Fibroblast of gingiva (primary cell): ENCODE measurements around the gene KLHL25.
A peak's percentile ranks its signal among the peaks of the same experiment; 100 is the strongest.

ENCODE experiments used
- DNase-seq: peaks from one replicate; pipeline ENCODE4 v3.0.0-alpha.2; 2011; ENCODE audit warnings: low read depth

Gene KLHL25

DNA sequence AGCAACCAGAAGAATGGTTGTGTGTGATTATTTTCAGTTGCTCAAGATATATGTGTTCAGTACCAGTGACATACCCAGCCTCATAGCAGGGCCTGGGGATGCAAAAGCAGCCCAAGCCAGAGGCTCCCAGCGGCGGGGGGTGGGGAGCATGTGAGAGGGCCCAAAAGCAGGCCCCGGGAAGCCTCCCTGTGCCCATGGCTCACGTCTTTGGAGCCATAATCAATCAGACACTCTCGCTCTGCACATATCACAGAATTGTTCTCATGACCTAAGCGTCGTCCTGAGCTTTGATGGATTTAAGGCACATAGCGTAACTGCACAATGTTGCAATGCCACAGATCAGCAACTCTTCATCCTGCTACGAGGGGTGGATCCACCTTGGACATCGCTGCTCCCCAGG lies 20.8 kb downstream of the KLHL25 start:
- no peak for DNase-seq

DNA sequence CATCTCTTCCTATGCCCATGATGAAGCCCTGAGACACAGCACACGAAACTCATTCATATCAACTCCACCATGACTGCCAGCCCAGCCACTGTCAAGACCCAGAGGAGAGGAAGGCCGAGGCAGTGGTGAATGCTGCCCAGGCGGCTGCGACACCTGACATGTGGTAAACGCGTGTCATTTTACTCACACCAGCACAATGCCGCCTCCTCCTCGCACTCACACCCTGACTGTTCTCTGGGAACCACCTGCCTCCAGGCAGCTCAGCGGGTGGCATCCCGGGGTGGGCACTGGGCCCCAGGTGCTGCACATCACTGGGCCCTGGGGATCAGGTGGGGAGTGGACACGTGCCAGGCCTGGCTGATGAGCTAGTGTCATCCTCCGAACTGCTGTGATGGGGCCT lies 21.5 kb downstream of the KLHL25 start:
- no peak for DNase-seq

DNA sequence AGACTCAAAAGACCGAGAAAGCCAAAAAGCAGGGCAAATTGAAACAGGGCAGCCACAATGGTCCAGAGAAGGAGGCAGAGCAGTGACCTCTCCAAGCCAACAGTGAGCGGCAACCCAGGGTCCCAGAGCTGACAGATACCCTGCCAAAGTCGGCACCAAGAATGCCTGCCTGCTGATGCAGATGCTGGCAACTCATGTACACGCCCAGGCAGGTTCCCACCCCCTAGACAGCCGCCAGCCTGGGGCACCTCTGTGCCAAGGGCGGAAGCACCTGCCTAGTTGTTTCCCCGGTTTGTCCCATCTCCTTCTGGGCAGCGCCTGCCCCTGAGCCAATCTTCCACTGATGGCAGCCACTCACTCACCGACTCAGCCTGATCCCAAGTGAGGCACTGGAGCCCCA lies 22.1 kb downstream of the KLHL25 start:
- DNase-seq, result no peak

DNA sequence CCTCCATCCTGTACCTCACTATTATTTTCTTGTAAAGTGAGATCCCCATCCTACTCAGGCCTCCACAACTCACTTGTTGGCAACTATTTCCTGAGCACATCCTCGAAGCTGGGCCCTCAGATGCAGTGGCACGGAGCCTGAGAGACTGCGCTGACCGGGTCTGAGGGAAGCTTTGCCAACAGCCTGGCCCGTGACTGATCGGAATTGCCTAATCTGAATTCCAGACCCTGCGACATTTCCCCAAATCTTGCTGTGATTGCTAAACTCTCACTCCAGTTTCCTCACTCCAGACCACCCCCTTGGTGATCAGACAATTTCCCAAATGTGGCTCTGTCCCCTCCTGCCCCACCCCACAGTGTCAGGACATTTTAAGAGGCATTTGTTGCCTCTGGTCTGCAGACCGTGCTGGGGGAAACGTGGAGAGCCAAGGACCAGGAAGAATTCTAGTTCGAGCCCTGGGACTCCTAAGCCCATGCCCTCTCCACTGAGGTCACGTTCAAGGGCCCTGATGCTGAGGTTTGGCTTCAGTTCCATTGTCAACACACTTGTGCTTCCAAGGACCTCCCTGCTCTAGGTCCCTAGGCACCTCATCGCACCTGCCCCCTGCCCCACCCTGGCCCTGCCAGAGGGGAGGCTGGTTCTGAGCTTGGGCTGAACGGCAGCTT lies 22.8 kb downstream of the KLHL25 start:
- peak; percentile 93 for DNase-seq

DNA sequence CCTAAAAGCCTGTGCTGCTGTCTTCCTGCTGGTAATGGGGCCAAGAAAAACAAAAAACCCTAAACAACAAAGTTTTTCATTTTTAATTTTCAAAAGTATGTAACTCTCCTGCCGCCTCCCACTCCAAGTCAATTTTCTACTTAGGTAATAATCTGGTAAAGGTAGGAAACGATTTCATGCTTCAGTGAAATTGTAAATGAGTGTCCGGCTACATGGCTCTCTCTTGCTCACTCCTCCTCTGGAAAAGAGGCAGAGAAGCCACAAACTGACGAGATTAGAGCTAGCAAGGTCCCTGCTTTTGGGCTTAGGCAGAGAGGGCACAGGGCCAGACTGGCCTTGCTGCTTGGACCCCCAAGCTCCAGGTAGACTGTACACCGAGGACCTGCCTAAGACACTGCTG lies 23.5 kb downstream of the KLHL25 start:
- DNase-seq, result no peak

DNA sequence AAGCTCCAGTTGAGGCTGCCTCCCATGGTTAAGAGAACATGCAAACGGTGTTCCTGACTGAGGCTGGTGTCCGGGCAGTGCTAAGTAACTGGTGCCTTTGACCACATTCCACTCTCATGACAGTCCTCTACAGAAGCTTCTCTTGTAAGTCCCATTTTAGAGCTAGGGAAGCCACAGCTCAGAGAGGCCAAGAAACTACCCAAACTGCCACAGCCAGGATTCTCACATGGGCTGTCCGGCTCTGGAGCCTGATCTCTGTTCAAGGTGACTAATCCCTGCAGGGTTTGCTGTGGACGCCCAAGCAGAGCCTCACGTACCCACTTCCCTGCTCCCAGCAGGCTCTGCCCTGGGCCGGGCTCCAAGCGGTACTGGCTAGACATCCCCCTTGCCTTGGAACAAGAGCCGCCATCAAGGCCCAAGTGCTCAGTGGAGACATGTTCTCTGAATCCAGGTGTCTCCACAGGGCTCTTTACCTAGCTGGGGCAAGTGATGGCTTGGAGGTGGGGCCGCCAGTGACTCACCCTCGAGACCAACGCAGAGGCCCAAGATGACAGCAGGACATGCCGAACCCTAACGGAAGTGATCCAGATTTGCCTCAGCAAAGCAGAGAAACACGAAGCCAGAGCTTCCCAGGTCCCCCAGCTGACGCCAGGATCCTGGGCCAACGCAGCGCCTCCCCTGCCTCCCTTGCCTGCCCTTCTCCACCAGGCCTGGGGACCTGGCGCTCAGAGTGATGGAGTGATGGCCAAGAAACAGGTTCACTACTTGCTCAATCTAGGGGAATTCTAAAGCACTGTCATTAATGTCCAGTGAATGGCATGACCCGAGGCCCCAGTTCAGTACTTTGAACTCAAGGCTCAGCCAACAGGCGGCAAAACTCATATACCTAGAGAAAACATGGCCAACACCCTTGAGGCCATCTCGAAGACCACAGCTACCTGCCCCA lies 24.4 kb downstream of the KLHL25 start:
- no peak for DNase-seq

DNA sequence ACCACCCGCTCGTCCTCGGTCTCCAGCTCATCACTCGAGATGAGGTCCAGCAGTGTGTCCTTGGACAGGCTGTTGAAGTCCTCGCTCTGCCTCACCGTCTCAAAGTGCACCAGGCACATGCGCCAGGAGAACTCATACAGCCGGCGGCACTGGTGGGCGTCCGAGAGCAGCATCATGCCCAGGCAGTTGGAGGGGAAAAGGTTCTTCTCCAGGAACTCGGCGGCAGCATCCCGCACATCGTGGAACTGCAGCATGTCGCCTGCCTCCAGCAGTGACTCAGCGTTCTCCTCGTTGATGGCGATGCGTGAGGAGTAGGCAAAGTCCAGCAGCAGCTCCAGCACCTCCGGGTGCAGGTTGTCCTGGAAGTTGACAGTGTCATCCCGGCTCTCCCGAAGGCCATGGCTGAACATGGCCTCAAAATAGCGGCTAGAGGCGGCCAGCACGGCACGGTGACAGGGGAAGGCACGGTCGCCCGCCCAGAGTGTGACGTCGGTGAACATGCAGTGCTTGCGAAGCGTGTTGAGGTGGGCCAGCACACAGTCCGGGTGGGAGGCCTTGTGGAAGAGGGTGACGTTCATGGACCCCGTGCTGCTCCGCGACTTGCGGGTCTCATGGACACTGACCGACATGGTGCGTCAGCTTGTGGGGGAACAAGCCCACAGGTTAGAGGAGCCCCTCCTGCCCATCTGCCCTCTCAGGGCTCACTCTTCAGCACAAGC lies 25.4 kb downstream of the KLHL25 start:
- no peak for DNase-seq

DNA sequence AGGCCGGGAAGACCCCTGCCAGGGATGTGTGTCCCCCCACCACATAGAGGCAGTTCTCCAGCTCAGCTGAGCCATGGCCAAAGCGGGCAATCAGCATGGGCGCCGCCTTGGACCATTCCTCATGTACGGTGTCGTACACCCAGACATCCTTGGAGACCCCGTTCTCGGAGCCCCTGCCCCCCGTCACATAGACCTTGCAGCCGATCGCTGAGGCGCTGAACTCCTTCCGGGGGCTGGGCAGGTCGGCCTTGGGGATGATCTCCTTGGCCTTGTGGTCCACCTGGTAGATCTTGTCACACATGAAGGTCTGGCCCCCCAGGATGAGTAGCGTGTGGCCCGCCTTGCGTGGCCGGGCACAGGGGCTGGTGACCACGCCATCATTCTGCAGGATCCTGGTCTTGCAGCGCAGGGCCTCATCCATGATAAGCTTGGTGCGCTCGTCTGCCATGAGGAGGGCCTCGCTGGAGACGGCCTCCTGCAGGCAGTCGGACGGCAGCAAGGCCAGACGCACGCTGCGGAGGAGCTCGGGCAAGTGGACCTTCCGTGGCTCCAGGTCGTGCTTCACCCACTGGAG lies 26.0 kb downstream of the KLHL25 start:
- no peak for DNase-seq

DNA sequence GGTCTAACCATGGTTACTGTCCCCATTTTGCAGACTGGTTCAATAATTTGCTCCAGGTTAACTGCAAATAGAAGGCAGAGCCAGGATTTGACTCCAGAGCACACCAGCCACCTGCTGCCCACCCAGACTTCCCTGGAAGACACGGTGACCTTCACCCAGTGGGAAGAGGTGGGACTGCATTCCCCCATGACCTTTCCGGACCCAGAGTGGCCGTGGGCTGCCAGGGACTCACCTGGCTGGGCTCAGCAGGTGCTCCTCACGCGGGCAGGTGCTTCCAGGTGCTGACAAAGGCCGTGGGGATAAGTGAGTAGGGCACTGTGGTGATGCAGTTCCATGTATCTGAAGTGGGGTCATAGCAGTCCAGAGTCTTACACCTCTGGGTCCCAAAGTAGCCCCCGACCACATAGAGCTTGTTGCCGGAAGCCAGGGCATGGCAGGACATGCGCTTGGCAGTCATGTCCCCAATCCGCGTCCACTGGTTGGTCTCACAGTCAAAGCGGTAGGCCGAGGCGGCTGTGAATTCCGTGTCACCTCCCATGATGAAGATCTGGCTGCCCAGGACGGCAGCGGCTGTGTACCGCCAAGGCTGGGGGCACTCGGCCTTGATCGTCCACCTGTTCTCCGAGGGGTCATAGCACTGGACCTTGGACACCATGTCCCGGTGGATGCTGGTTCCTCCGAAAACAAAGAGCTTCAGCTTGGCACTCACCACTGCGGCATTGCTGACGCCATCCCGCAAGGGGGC lies 26.8 kb downstream of the KLHL25 start:
- no peak for DNase-seq

DNA sequence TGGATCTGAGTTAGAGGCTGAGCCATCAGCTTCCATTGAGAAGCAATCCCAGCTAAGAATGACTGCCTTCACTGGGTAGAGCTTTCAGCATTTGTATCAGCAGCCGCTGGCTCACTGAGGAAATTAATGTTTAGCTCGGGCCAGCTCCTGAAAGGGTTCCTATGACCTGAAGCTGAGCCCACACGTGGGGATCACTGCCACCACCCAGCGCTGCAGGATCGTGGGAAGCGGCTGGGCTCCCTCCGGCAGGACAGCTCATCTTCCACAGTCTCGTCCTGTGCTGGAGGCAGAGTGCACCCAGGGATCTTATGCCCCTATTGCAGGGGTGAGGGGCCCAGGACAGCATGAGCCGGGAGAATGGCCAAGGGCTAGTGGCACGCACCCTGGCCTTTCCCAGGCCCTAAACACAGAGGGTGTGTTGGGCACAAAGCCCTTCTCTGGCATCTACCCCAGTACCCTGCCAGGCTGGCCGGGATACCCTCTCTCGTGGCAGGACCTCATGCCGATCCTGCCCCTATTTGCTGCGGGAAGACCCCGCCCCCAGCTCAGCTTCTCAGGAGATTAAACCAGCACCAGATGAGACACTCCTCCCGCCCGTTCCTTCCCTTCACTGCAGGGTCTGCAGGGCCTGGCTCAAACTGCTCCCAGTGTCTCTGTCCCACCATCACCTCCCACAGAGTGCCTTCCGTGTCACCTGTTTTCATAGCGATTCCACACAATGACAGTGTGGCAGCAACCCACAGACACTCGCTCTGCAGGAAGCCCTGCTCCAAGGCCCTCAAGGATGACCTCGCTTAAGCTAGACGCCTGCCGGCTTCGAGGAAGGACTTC lies 28.5 kb downstream of the KLHL25 start:
- DNase-seq, result no peak

DNA sequence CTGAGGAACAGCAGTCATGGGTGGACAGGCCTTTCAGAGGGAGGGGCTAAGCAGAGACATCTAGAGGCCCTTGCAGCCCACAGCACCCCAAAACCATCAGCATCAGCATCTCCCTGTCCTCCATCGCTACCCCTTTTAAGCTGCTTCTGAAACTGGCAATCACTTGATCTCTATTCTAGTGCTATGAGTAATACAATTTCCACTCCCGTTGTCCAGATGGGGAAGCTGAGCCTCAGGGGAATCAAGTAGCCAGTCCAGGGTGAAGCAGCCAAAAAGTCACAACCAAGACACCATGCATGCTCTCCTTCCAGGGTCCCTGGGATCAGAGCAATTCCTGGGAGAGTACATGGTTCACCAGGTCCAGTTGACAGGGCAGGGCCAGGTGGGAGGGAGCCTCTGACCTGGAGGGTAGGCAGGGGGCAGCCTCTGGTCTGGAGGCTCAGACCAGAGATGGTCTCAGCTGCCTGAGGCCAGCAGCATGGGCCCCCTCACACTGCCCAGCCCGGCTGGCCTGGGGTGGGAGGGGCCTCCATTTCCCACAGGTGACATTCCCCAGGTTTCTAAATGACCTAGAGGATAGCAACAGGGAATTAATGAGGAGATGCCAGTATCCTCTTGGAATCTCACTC lies 30.0 kb downstream of the KLHL25 start:
- DNase-seq, result peak; percentile 61

DNA sequence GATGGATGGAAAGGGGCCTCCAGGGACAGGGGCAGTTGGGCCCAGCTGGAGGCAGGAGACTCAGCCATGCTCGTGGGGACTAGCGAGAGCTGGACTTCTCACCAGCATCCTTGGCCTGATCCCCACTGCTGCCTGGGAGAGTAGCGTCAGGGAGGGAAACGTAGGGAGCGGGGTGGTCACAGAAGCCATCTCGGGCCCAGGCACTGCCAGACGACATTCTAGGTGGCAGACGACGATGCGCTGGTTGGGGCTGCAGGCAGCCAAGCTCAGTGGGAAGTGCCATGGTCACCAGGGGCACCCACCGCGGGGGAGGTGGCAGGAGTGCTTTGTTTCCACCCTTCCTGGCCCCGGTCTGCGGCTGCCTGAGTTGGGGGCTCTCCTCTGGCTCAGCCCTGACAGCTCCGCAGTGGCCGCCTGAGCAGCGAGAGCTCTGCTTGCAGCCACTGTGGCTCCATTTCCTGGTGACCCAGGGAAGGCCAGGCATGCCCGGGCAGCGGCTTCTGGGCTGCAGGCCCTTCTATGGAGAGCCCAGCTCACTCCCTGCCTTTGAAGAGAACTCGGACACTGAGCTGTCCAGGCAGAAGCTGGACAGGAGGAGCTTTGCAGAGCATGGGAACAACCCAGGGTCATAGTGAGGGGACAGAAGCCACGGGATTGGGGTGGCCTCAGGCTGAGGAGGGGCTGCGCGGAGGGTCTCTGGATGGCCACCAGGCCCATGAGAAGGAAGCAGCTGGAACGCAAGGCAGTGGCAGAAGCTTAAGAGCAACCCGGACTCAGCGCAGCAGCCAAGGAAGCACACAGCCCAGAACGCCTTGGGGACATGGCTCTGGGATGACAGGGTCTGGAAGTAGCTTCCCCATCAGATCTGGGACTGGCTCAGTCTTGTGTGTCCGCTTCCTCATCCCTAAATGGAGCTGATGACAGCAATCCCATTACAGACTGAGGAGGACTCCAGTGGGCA lies 30.8 kb downstream of the KLHL25 start:
- DNase-seq, result no peak

DNA sequence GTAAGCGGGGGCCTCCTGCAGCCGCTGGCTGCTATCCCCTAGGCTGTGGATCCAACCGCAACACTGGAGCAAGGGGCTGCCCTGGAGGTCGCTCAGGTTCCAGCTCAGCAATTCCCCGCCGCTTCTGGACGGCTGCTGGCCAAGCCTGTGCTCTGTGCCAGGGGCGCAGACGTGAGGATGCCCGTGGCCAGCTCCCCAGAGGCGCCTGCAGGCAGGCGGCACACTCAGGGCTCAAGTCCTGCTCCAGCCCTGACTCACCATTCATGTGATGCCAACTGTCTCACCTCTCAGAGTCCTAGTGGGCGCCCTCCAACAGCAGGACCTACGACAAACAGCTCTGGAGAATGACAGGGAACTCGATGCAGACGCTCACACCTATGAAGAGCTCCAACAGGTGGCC lies 31.6 kb downstream of the KLHL25 start:
- no peak for DNase-seq

DNA sequence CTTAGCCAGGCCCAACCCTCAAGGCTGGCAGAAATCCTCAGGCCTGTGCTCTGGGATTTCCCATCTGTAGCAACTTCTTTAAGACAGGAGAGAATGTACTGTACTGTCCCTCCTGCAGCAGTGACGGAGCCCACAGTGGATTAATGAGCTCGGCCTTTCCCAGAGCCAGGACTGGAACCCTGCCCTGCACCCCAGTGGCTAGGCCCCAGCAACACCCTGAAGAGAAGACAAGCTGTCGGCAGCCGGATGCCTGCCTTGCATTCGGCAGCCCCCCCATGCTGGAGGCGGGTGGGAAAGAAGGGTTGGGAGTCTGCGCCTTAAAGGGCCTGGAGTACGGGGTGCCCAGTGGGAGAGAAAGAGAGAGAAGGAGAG lies 32.0 kb downstream of the KLHL25 start:
- DNase-seq, result no peak

DNA sequence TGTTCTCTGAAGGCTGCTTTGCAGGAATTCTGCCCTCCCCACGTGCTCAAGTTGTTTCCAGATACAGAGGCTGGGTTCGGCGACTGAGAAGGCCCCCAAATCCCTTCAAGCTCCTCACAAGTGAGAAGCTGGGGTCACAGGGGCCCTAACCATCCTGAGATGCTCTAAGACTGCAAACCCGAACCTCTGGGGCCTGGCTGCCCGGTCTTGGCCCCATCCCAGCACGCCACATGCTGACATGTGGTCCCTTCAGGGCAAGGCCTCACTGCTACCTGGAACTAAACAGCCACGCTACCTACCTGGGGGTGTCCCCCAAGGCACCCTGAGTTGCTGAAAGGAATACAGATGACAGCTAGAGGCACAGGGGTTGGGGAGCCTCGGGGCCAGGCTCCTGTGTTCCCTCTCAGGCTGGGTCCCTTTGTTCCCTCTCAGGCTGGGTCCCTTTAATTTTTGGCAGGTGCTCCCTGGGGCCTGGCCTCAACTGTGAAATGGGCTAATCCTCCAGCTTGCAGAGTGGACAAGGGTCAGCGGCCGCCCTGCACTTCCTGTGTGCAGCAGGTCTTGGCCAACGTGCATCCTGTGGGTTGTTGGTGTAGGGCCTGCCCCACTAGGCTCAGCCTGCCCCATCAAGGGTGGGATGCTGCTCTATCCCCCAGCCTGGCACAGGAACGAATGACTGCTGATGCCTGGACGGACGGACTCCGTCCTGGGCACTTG lies 32.5 kb downstream of the KLHL25 start:
- no peak for DNase-seq

DNA sequence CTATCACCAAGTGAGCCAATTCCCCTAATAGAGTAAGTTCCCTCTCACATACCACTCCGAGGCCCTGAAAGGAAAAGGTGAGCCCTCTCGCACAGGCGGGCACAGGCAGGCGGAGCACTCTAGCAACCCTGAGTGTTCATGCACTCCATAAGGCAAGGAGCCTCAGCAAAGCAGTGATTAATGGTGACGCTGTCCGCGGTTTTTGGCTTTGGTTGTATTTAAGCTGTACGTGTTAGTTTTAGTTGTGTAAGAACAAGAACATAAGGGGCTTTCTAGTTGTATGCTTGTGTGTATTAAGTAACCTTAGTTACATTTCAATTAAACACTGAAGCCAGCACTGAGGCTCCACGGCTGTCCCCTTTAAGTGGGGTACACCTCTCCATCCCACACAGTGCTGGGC lies 33.1 kb downstream of the KLHL25 start:
- no peak for DNase-seq

DNA sequence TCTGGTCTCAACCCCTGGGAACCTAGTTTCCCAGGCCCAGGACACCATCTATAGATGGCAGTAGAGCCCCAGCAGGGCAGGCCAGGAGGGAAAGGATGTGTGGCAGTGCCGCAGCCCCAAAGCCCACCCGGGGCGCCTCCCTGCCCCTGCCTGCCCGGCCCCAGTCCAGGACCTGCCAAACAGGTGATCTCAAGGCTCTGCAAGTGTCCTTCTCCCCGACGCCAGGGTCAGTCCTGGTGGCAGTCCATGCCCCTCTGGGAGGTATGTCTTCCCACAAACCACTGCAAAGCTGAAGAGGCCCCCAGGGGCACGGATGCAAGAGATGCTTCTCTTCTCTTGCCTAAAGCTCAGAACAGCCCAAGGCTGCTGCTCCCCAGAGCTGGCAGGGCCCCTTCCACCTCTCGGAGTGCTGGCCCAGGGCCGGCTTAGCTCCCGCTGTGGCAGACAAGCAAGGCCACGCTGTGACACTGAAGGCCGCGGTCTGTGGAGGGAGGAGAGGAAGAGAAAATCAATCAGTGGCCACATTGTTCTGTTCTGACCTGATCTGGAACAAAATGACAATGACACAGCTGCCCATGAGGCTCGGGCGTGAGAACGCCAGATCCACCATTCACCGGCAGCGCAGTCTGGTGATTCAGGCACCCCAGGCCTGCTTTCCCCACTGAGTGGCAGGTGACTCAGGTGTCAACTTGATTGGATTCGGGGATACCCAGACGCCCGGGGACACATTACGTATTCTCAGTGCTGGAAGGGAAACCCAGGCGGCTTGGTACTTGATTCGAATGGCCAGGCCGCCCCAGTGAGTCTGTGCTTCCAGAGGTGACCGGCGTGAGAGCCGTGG lies 34.0 kb downstream of the KLHL25 start:
- no peak for DNase-seq

DNA sequence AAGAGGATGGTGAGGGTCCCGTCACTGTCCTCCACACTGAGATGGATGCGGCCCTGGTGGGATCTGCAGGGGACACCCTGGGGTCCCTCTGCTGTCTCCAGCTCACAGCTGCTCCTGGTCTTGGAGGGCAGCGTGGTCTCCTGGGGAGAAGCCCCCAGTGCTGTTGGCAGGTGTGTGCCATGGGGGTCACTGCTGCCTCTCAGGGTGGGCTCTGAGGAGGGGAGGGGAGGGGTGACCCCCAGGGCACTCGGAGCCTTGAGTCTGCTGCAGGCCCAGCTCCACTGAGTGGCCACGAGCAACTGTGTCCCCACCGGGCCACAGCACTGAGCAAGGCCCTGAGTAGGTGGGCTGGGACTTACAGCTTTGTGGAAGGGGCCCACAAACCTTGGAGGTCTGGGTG lies 34.7 kb downstream of the KLHL25 start:
- no peak for DNase-seq
